Endothelial cell of umbilical vein (primary cell): ENCODE measurements around the gene PHTF1. TPM values are rescaled to one million over a fixed set of nuclear protein-coding genes. Genes with fewer than 3 reads are reported as not detected.

Experiments used
- BruUV-seq: library from RNA; stranded (reverse); fragments of 400-500 nt; replicated peaks from 2 replicates; lab custom pipeline; 2021; lab: Mats Ljungman, UMichigan
- CTCF ChIA-PET: fragments of 300-600, 350-600 bp; sonication (Branson Sonifier 250); formaldehyde crosslinking; loops from one replicate; lab custom pipeline; 2021; ENCODE audit warnings: antibody characterized with exemption, inconsistent platforms; lab: Charles Lee
- POLR2A ChIA-PET: fragments of 300-600, 350-600 bp; sonication (Branson Sonifier 250); formaldehyde crosslinking; loops from one replicate; lab custom pipeline; 2021; ENCODE audit warnings: antibody characterized with exemption, inconsistent platforms; lab: Charles Lee
- DNase-seq: peaks from one replicate; pipeline ENCODE4 v3.0.0-alpha.2; 2011; ENCODE audit warnings: low read depth, low spot score
- FAIRE-seq: peaks from 2 replicates; lab custom pipeline; 2011; peaks lifted over from hg19 to GRCh38; lab: Jason Lieb, UNC
- H2AFZ ChIP-seq: 2 replicates; pipeline ENCODE4 v1.6.0; 2012; ENCODE audit warnings: low read depth, low read length, control low read depth, inconsistent platforms
- H3K27ac ChIP-seq: 2 replicates; pipeline ENCODE4 v1.5.1; 2011; ENCODE audit warnings: low read depth, mild to moderate bottlenecking, control low read depth, low read length, moderate library complexity; ENCODE audit not compliant: insufficient read depth
- H3K27me3 ChIP-seq, 2 experiments: 2 replicates each; pipeline versions ENCODE4 v1.6.0 to v1.6.1; 2011; ENCODE audit warnings: low read length in 2 of 2, mixed read lengths in 1 of 2; ENCODE audit not compliant: control insufficient read depth in 2 of 2, insufficient read depth in 2 of 2
- H3K36me3 ChIP-seq, 2 experiments: 2 replicates in 1 of 2; 3 replicates in 1 of 2; pipeline ENCODE4 v1.5.1; 2011; ENCODE audit warnings: low read length in 2 of 2, mild to moderate bottlenecking in 1 of 2, moderate library complexity in 1 of 2; ENCODE audit not compliant: control insufficient read depth in 2 of 2, insufficient read depth in 2 of 2; ENCODE audit errors: extremely low read depth in 1 of 2
- H3K4me1 ChIP-seq: 3 replicates; pipeline ENCODE4 v1.5.1; 2011; ENCODE audit warnings: mild to moderate bottlenecking, low read length; ENCODE audit not compliant: control insufficient read depth, insufficient read depth; ENCODE audit errors: extremely low read depth
- H3K4me2 ChIP-seq: 2 replicates; pipeline ENCODE4 v1.6.1; 2011; ENCODE audit warnings: low read length, control low read depth, mixed read lengths; ENCODE audit not compliant: insufficient read depth
- H3K4me3 ChIP-seq, 3 experiments: fragments of 200-600 bp in 1 of 3; sonication (generic), shearing (Covaris generic) in 1 of 3; replicated peaks in 1 of 3; 2 replicates each; pipeline ENCODE4 v1.5.1; 2011 to 2016; ENCODE audit warnings: control low read depth in 3 of 3, low read length in 3 of 3, mild to moderate bottlenecking in 2 of 3, inconsistent platforms in 1 of 3, low read depth in 1 of 3, moderate library complexity in 1 of 3; ENCODE audit not compliant: insufficient read depth in 1 of 3
- H3K79me2 ChIP-seq: 2 replicates; pipeline ENCODE4 v1.6.0; 2012; ENCODE audit warnings: low read length, inconsistent platforms; ENCODE audit not compliant: control insufficient read depth, insufficient read depth
- H3K9ac ChIP-seq: replicated peaks from 2 replicates; pipeline ENCODE3; 2011; ENCODE audit warnings: low read length, control low read depth; ENCODE audit not compliant: insufficient read depth; ENCODE audit errors: extremely low read depth
- H3K9me1 ChIP-seq: replicated peaks from 3 replicates; pipeline ENCODE4 v1.6.0; 2011; ENCODE audit warnings: mild to moderate bottlenecking, low read length; ENCODE audit not compliant: control insufficient read depth, insufficient read depth; ENCODE audit errors: extremely low read depth
- H3K9me3 ChIP-seq: replicated peaks from 2 replicates; pipeline ENCODE4 v1.5.1; 2012; ENCODE audit warnings: low read length, inconsistent platforms; ENCODE audit not compliant: control insufficient read depth, insufficient read depth
- H4K20me1 ChIP-seq: replicated peaks from 2 replicates; pipeline ENCODE3; 2011; ENCODE audit warnings: mild to moderate bottlenecking, low read length; ENCODE audit not compliant: control insufficient read depth, insufficient read depth; ENCODE audit errors: extremely low read depth
- CTCF ChIP-seq, 2 donors: IDR thresholded peaks; 1 replicate in 1 of 2; 2 replicates in 1 of 2; pipeline ENCODE4 v1.5.1; 2011; ENCODE audit warnings: low read length in 2 of 2, mild to moderate bottlenecking in 2 of 2, moderate library complexity in 2 of 2, control low read depth in 1 of 2, inconsistent platforms in 1 of 2, low read depth in 1 of 2; ENCODE audit not compliant: insufficient read depth in 1 of 2; ENCODE audit errors: extremely low read depth in 1 of 2
- EZH2 ChIP-seq: IDR thresholded peaks from 2 replicates; pipeline ENCODE4 v1.6.1; 2012; ENCODE audit warnings: borderline replicate concordance, low read depth, mild to moderate bottlenecking, moderate library complexity, low read length, inconsistent platforms; ENCODE audit not compliant: severe bottlenecking
- FOS ChIP-seq: IDR thresholded peaks from 2 replicates; pipeline ENCODE4 v1.6.1; 2011; ENCODE audit warnings: mild to moderate bottlenecking, low read length, moderate library complexity, borderline replicate concordance; ENCODE audit not compliant: insufficient read depth
- GATA2 ChIP-seq: IDR thresholded peaks from 2 replicates; pipeline ENCODE4 v1.7.0; 2011; ENCODE audit warnings: low read depth, mild to moderate bottlenecking, moderate library complexity, mixed read lengths, low read length; ENCODE audit not compliant: insufficient read length, insufficient read depth
- JUN ChIP-seq: IDR thresholded peaks from 2 replicates; pipeline ENCODE4 v1.6.1; 2011; ENCODE audit warnings: borderline replicate concordance, low read depth; ENCODE audit not compliant: insufficient read length, insufficient read depth
- MYC ChIP-seq: IDR thresholded peaks from one replicate; pipeline ENCODE4 v1.6.1; 2011; ENCODE audit warnings: mild to moderate bottlenecking, low read depth, low read length
- POLR2A ChIP-seq: IDR thresholded peaks from 2 replicates; pipeline ENCODE4 v1.6.1; 2012; ENCODE audit warnings: low read depth, mild to moderate bottlenecking, control low read depth, low read length
- POLR2AphosphoS5 ChIP-seq: IDR thresholded peaks from 2 replicates; pipeline ENCODE4 v1.6.1; 2012; ENCODE audit warnings: low read depth, mild to moderate bottlenecking, control low read depth, low read length, moderate library complexity; ENCODE audit not compliant: insufficient read depth
- dilution Hi-C: fragments of 300-500 bp; cut with MboI; formaldehyde crosslinking; loops from one replicate; pipeline ENCODE4 v1.15.0; 2019; ENCODE audit warnings: low sequenced_read_pairs; ENCODE audit not compliant: extremely low pct_ligation_motif_present
- intact Hi-C: fragments of 100-400 bp; cut with micrococcal nuclease; formaldehyde crosslinking; loops from one replicate; pipeline ENCODE4 v1.10.0; 2022
- polyA plus RNA-seq, 4 experiments: library from polyadenylated mRNA; depleted of rRNA in 3 of 4; stranded (reverse) in 3 of 4; unstranded in 1 of 4; fragments of >200 nt; gene quantifications; 2 replicates each; pipeline versions ENCODE4 v1.2.1 to v1.2.3, GENCODE V29; 2011 to 2012; ENCODE audit warnings: missing spikeins in 1 of 4
- total RNA-seq: library from RNA; stranded (reverse); gene quantifications from 2 replicates; pipeline ENCODE4 v1.2.3, GENCODE V29; 2021
- TF ChIP-seq, protein P1 (sequence below): IDR thresholded peaks from 2 replicates; pipeline ENCODE4 v1.6.1; 2011; ENCODE audit not compliant: insufficient read depth, insufficient read length

The PHTF1 gene
- total and polyA plus RNA-seq, 2 donors (not counting 3 experiments of a cell fraction or from before 2014, with no cell fraction given) = 26.3 to 62.6 TPM

GRCh38 chr1:113770031-113770430 lies 10.7 kb upstream of the PHTF1 start:
- ChIA-PET POLR2A (interaction anchor here (0.6 to 0.8 kb wide), 2 partner anchors 10 to 34 kb away, joined by 3 read pairs; no protein-coding TSS in a partner anchor), CTCF (interaction anchor here (0.7 kb wide), 1 partner anchor 161 kb away, joined by 3 read pairs; no protein-coding TSS in a partner anchor)
- dilution Hi-C loops = no loop called here
- Histone ChIP-seq H3K36me3 (peaks cover 3 to 13% of the 10 kb centered on the region in 2 experiments), H3K27ac (no peak overlapping the region), H2AFZ (no peak overlapping the region), H3K4me2 (no peak overlapping the region), H3K9ac (no peak overlapping the region), H3K4me1 (no peaks in the 10 kb centered on the region), H3K4me3 (no peak overlapping the region), H3K79me2 (peaks cover 1% of the 10 kb centered on the region), H3K9me3 (no peaks in the 10 kb centered on the region), H4K20me1 (no peaks in the 10 kb centered on the region), H3K9me1 (no peaks in the 10 kb centered on the region), H3K27me3 (no peaks in the 10 kb centered on the region)
- DNase-seq = no peak
- no TSS peak for BruUV-seq
- TF ChIP-seq GATA2 (no peak), CTCF (IDR thresholded peaks at IDR 0.05; ENCODE audit: extremely low read depth in 1 of 2, insufficient read depth in 1 of 2, low read depth in 1 of 2, low read length in 2 of 2) (no peak), JUN (no peak), FOS (no peak), POLR2AphosphoS5 (no peak), MYC (no peak), POLR2A (no peak), EZH2 (no peak)
- TF ChIP-seq, protein P1, sequence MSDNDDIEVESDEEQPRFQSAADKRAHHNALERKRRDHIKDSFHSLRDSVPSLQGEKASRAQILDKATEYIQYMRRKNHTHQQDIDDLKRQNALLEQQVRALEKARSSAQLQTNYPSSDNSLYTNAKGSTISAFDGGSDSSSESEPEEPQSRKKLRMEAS = no peak
- FAIRE-seq = no peak
- intact Hi-C loops = no loop called here
